GM19397 (cell line): ENCODE results near the gene MRPS10.
A peak's percentile ranks its signal among the peaks of the same experiment; 100 is the strongest.
"Not testable (repeated sequence)": the region's sequence is repeated elsewhere in the genome, so short reads cannot be mapped to it uniquely, and the experiment has no call there.

ENCODE experiments used
- ATAC-seq: cut with Tn5 transposase; IDR thresholded peaks from one replicate; pipeline ENCODE4 v1.9.1; 2021; ENCODE audit warnings: mild to moderate bottlenecking, moderate library complexity; ENCODE audit not compliant: unreplicated experiment

The MRPS10 gene

GRCh38 chr6:42239333-42239732 lies 21.7 kb upstream of the MRPS10 start:
- no peak for ATAC-seq

- ATAC-seq, result no peak
Observed at GRCh38 chr6:42237857-42238256, 20.2 kb upstream of the MRPS10 start.

GRCh38 chr6:42236682-42237473 lies 19.2 kb upstream of the MRPS10 start:
- ATAC-seq, result no peak

- ATAC-seq, result no peak
Observed at GRCh38 chr6:42236030-42236429, 18.4 kb upstream of the MRPS10 start.

GRCh38 chr6:42232035-42232434 lies 14.4 kb upstream of the MRPS10 start:
- no peak for ATAC-seq

GRCh38 chr6:42230345-42231321 lies 13.0 kb upstream of the MRPS10 start:
- ATAC-seq, result no peak

- no peak for ATAC-seq
Observed at GRCh38 chr6:42229506-42230119, 12.0 kb upstream of the MRPS10 start.

- ATAC-seq, result no peak
Observed at GRCh38 chr6:42228305-42228704, 10.6 kb upstream of the MRPS10 start.

GRCh38 chr6:42227173-42227850 lies 9.7 kb upstream of the MRPS10 start:
- no peak for ATAC-seq

- ATAC-seq, result no peak
Observed at GRCh38 chr6:42226645-42227143, 9.0 kb upstream of the MRPS10 start.

- ATAC-seq, result no peak
Observed at GRCh38 chr6:42226161-42226611, 8.5 kb upstream of the MRPS10 start.

GRCh38 chr6:42225419-42225818 lies 7.8 kb upstream of the MRPS10 start:
- no peak for ATAC-seq

- ATAC-seq, result no peak
Observed at GRCh38 chr6:42225029-42225339, 7.3 kb upstream of the MRPS10 start.

GRCh38 chr6:42224222-42225028 lies 6.8 kb upstream of the MRPS10 start:
- peak; percentile 71 for ATAC-seq

GRCh38 chr6:42222448-42222847 lies 4.8 kb upstream of the MRPS10 start:
- no peak for ATAC-seq

- ATAC-seq, result no peak
Observed at GRCh38 chr6:42221546-42221945, 3.9 kb upstream of the MRPS10 start.

GRCh38 chr6:42220807-42221206 lies 3.1 kb upstream of the MRPS10 start:
- ATAC-seq, result no peak

- no peak for ATAC-seq
Observed at GRCh38 chr6:42217157-42217518, 523 bp downstream of the MRPS10 start.

- ATAC-seq, result not testable (repeated sequence)
Observed at GRCh38 chr6:42216495-42216894, 1.2 kb downstream of the MRPS10 start.

GRCh38 chr6:42212442-42212841 lies 5.2 kb downstream of the MRPS10 start:
- ATAC-seq, result no peak
